ENCODE measurements around the gene PIEZO2. TPM values are rescaled to one million over a fixed set of nuclear protein-coding genes. Genes with fewer than 3 reads are reported as not detected.

Gene PIEZO2
- total and polyA plus RNA-seq, 2 of the 8 experiments (the other 6 are each of a cell fraction or from before 2014, with no cell fraction given): 4.7 to 16.5 TPM

DNA sequence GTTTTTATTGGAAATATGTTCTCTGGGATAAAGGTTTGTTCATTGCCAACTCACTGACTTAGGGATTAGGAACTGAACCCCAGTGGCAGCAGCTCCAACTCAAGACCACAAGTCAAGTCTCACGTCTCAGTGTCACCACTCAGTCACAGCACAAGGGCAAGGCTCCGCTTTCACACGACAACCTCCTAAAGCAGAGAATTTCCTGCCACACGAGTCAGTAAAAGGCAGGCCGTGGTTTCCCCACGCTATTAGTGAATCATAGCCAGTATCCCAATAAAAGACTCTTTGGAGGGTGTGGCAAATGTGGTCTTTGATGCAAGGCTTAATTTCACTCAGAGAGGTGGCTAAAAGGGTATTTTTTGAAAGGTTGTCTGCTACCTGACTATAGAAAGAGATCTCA lies 57.6 kb downstream of the PIEZO2 start:
- no peaks in the 10 kb centered on the region for H3K79me1 ChIP-seq (ENCODE audit: low read depth, low read length)
- no peak overlapping the region for H3K4ac ChIP-seq (replicated peaks; ENCODE audit: insufficient read length, low read depth, low read length)
- H4K8ac ChIP-seq (ENCODE audit: extremely low read depth, insufficient read depth, low read length): no peak overlapping the region
- no peak overlapping the region for H3K27ac ChIP-seq (ENCODE audit: low read depth, low read length)
- no peak overlapping the region for H2AFZ ChIP-seq (ENCODE audit: low read length)
- no peak overlapping the region for H2BK15ac ChIP-seq (ENCODE audit: low read length)
- H3K23ac ChIP-seq (ENCODE audit: insufficient read length): no peak overlapping the region
- H3K9me3 ChIP-seq (ENCODE audit: insufficient read depth in 2 of 2, low read depth in 1 of 2, low read length in 1 of 2): no peaks in the 10 kb centered on the region
- ChIA-PET POLR2A (ENCODE audit: partially characterized antibody) (interaction anchor here (0.5 kb wide), 1 partner anchor 86 kb away, joined by 4 read pairs; no protein-coding TSS in a partner anchor), CTCF (ENCODE audit: partially characterized antibody) (no interaction called here)
- no peak overlapping the region for H3K56ac ChIP-seq (replicated peaks; ENCODE audit: insufficient read length, low read depth, low read length)
- H2BK5ac ChIP-seq (ENCODE audit: low read depth, low read length): no peak overlapping the region
- no peak overlapping the region for H3K4me2 ChIP-seq (ENCODE audit: insufficient read depth in 1 of 2, low read depth in 2 of 2, low read length in 2 of 2)
- no peak overlapping the region for H3K18ac ChIP-seq (ENCODE audit: extremely low read depth, low read length)
- no peak overlapping the region for H2BK12ac ChIP-seq (ENCODE audit: low read depth, low read length)
- no peak overlapping the region for H2BK120ac ChIP-seq (replicated peaks; ENCODE audit: low read depth, low read length)
- H2BK20ac ChIP-seq (ENCODE audit: low read length): no peak overlapping the region
- WGBS, 2 experiments (ENCODE audit: extremely low coverage in 1 of 2, insufficient coverage in 1 of 2, insufficient read length in 1 of 2, insufficient replicate concordance in 2 of 2, low coverage in 1 of 2, low lambda C conversion rate in 2 of 2, missing lambda C conversion rate in 1 of 2): 89% methylated on average over 6 of the region's 6 CpGs; no CpG with 5 or more reads in 1 of the 2 experiments
- no peak overlapping the region for H3K4me3 ChIP-seq (ENCODE audit: extremely low read depth in 1 of 4, insufficient read depth in 2 of 4, low read depth in 3 of 4, low read length in 4 of 4)
- no peak overlapping the region for H2AK5ac ChIP-seq (ENCODE audit: low read depth, low read length)
- no peaks in the 10 kb centered on the region for H3K27me3 ChIP-seq (replicated peaks in 1 of 4; ENCODE audit: control insufficient read depth in 3 of 4, extremely low read depth in 1 of 4, insufficient read depth in 3 of 4, low read length in 3 of 4)
- H3K14ac ChIP-seq (ENCODE audit: insufficient read length): no peak overlapping the region
- no peak for FAIRE-seq
- H3K23me2 ChIP-seq (ENCODE audit: low read depth, low read length): no peaks in the 10 kb centered on the region
- no peak overlapping the region for H4K5ac ChIP-seq (ENCODE audit: insufficient read length, low read depth, low read length)
- no peak for DNase-seq (ENCODE audit: low read depth in 1 of 2, low spot score in 2 of 2)
- H3K9ac ChIP-seq (replicated peaks in 1 of 4; ENCODE audit: extremely low read depth in 1 of 4, low read depth in 3 of 4, low read length in 3 of 4): no peak overlapping the region
- H3K4me1 ChIP-seq (replicated peaks in 1 of 4; ENCODE audit: control insufficient read depth in 3 of 4, insufficient read depth in 4 of 4, low read length in 3 of 4): peaks cover 0 to 4% (median 2%) of the 10 kb centered on the region in 4 experiments; a peak in 4 of 7 replicates
- H3K79me2 ChIP-seq (ENCODE audit: control insufficient read depth in 1 of 2, insufficient read depth in 2 of 2, low read length in 2 of 2): no peaks in the 10 kb centered on the region
- no peaks in the 10 kb centered on the region for H3K36me3 ChIP-seq (ENCODE audit: control insufficient read depth in 2 of 4, insufficient read depth in 4 of 4, low read length in 3 of 4)
- H4K20me1 ChIP-seq (replicated peaks in 1 of 2; ENCODE audit: control insufficient read depth in 1 of 2, insufficient read depth in 2 of 2, low read length in 2 of 2): no peaks in the 10 kb centered on the region
- no peak overlapping the region for H4K91ac ChIP-seq (replicated peaks; ENCODE audit: insufficient read length, low read length)
- TF ChIP-seq, protein P1, sequence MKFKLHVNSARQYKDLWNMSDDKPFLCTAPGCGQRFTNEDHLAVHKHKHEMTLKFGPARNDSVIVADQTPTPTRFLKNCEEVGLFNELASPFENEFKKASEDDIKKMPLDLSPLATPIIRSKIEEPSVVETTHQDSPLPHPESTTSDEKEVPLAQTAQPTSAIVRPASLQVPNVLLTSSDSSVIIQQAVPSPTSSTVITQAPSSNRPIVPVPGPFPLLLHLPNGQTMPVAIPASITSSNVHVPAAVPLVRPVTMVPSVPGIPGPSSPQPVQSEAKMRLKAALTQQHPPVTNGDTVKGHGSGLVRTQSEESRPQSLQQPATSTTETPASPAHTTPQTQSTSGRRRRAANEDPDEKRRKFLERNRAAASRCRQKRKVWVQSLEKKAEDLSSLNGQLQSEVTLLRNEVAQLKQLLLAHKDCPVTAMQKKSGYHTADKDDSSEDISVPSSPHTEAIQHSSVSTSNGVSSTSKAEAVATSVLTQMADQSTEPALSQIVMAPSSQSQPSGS (IDR thresholded peaks at IDR 0.05; ENCODE audit: low read length): no peak
- TF ChIP-seq, protein P2, sequence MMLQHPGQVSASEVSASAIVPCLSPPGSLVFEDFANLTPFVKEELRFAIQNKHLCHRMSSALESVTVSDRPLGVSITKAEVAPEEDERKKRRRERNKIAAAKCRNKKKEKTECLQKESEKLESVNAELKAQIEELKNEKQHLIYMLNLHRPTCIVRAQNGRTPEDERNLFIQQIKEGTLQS (IDR thresholded peaks at IDR 0.05; ENCODE audit: insufficient read depth, low read depth, low read length): no peak
- TF ChIP-seq TAF1 (IDR thresholded peaks at IDR 0.05; ENCODE audit: low read depth, low read length) (no peak), CBX5 (IDR thresholded peaks at IDR 0.05; ENCODE audit: low read depth, low read length) (no peak), PHF8 (conservative IDR thresholded peaks at IDR 0.05; ENCODE audit: low read depth, low read length) (no peak), CBX8 (IDR thresholded peaks at IDR 0.05; ENCODE audit: borderline replicate concordance, low read depth, low read length) (no peak), ASH2L (IDR thresholded peaks at IDR 0.05; ENCODE audit: low read length) (no peak), SRF (IDR thresholded peaks at IDR 0.05; ENCODE audit: low read depth, low read length) (no peak), MAFK (IDR thresholded peaks at IDR 0.05; ENCODE audit: low read depth, low read length) (no peak), SAP30 (IDR thresholded peaks at IDR 0.05; ENCODE audit: insufficient read depth, insufficient replicate concordance, low read length) (no peak), FOSL1 (IDR thresholded peaks at IDR 0.05; ENCODE audit: insufficient read depth, low read depth, low read length) (no peak)
- TF ChIP-seq, protein P3, sequence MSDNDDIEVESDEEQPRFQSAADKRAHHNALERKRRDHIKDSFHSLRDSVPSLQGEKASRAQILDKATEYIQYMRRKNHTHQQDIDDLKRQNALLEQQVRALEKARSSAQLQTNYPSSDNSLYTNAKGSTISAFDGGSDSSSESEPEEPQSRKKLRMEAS (IDR thresholded peaks at IDR 0.05): no peak
